AG10803 (cell line): ENCODE data around the gene GPS1.

Experiments used
- DNase-seq: peaks from one replicate; pipeline ENCODE4 v3.0.0; 2010; ENCODE audit warnings: low read depth
- H3K4me3 ChIP-seq: 2 replicates; pipeline ENCODE4 v1.5.1; 2011; ENCODE audit warnings: mild to moderate bottlenecking, low read length, control low read depth
- TF ChIP-seq, protein P1 (sequence below): conservative IDR thresholded peaks from 2 replicates; pipeline ENCODE4 v1.5.1; 2011; ENCODE audit warnings: mild to moderate bottlenecking, low read length, control low read depth, inconsistent platforms

The GPS1 gene

DNA sequence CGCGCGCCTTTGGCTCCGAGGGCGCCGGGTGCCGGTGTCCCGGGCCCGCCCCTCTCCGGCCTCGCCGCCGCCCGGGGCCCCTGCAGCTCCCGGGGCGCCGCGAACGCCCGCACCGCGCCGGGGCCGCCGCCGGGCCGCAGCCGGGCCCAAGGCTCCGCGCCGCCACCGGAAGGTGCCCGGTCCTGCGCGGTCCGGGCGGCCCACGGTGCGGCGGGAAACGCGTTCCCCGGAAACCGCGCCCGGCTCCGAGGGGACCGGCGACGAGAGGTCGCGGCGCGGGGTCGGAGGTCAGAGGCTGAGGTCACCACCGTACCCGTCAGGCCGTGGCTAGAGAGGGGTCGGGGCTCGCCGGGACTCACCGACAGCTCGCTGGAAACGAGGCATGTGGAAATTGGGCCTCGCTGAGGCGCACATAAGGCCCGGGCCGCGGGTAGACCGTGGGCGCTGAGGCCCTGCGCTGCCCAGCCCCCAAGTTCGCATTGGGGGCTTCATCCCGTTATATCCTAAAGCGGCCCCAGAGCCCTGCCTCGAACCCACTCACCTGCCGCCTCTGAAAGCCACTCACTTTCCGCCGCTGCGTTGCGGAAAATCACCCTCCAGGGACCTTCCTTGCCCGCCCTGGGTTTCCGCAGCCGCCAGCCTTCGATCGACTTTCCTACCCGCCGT, 14.1 kb downstream of the GPS1 start, which contains the start of gene DUS1L:
TSS of gene DUS1L (minus strand) at position 167 of the 666 bp plus-strand sequence. CDS start 745 bp downstream, outside the sequence.
- TF ChIP-seq, protein P1, sequence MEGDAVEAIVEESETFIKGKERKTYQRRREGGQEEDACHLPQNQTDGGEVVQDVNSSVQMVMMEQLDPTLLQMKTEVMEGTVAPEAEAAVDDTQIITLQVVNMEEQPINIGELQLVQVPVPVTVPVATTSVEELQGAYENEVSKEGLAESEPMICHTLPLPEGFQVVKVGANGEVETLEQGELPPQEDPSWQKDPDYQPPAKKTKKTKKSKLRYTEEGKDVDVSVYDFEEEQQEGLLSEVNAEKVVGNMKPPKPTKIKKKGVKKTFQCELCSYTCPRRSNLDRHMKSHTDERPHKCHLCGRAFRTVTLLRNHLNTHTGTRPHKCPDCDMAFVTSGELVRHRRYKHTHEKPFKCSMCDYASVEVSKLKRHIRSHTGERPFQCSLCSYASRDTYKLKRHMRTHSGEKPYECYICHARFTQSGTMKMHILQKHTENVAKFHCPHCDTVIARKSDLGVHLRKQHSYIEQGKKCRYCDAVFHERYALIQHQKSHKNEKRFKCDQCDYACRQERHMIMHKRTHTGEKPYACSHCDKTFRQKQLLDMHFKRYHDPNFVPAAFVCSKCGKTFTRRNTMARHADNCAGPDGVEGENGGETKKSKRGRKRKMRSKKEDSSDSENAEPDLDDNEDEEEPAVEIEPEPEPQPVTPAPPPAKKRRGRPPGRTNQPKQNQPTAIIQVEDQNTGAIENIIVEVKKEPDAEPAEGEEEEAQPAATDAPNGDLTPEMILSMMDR = no peak
- H3K4me3 ChIP-seq = peak within 1 kb of the TSS; percentile 81
- DNase-seq = peak; percentile 58

DNA sequence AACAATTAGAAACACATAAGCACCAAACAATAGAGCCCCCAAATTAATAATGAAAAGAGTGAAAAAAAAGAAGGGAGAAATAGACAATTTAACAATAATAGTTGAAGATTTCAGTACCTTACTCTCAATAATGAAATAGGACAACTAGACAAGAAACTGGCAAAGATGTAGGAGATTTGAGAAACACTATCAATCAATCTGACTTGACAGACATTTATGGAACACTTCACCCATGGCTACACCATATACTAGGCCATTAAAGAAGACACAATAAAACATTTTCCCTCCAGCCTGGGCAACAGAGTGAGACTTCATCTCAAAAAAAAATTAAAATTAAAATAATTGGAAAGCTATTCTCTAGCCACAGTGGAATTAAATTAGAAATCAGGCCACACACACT, 18.9 kb downstream of the GPS1 start:
- DNase-seq = no peak
- TF ChIP-seq, protein P1 = no peak
- H3K4me3 ChIP-seq = no peak overlapping the region

DNA sequence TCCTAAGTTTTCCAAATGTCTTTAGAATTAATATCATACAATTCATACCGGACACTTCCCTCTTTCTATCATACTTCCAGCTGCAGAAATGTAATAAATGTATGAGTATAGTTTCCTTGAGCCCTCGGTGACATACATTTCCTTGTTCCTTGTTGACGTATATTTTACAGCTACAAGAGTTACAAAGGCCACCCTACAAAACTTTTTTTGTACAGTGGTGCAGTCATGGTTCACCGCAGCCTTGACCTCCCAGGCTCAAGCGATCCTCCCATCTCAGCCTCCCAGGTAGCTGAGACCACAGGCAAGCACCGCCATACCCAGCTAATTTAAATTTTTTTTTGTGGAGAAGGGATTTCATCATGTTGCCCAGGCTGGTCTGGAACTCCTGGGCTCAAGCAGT, 21.1 kb downstream of the GPS1 start:
- H3K4me3 ChIP-seq = no peak overlapping the region
- TF ChIP-seq, protein P1 = no peak
- no peak for DNase-seq

DNA sequence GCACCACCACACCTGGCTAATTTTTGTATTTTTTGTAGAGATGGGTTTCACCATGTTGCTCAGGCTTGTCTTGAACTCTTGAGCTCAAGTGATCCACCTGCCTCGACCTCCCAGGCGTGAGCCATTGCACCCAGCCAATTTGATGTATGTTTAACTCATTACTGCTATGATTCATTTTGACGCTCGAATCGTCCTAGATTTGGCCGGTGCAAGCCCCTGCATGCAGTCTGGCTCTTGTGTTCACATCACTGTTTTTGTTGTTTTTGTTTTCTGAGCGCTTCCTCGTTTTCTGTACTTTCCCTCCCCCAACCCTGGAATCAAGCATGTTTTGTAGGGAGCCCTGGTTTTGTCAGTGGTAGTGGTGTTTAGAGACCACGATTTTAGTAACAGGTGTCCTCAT, 21.7 kb downstream of the GPS1 start:
- TF ChIP-seq, protein P1 = no peak
- H3K4me3 ChIP-seq = no peak overlapping the region
- no peak for DNase-seq

DNA sequence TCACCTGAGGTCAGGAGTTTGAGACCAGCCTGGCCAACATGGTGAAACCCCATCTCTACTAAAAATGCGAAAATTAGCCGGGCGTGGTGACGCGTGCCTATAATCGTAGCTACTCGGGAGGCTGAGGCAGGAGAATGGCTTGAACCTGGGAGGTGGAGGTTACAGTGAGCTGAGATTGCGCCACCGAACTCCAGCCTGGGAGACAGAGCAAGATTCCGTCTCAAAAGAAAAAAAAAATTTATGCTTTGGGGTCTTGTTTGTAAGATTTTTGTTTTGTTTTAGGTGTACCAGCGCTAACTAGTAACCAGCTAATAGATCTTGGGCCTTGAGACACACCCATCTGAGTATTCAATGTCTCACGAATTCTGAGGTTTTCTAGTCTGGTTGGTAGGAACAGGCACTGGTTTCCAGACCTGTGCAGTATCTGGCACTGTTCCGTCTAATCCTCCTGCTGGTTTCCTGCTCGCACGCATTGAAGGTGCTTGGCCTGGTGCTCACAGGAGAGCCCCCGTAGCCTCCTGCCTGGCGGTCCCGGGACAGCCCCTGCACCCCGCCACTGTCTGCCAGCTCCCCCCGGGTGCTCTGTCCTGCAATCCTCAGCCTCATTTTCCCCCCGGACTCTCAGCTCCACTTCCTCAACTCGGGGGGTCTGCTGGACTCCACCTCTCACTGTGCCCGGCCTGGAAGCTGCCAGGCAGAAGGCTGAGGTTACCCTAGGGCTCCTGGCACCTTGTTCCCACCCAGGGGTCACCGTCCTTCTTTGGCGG, 24.5 kb downstream of the GPS1 start:
- TF ChIP-seq, protein P1 = no peak
- H3K4me3 ChIP-seq = no peak overlapping the region
- no peak for DNase-seq

DNA sequence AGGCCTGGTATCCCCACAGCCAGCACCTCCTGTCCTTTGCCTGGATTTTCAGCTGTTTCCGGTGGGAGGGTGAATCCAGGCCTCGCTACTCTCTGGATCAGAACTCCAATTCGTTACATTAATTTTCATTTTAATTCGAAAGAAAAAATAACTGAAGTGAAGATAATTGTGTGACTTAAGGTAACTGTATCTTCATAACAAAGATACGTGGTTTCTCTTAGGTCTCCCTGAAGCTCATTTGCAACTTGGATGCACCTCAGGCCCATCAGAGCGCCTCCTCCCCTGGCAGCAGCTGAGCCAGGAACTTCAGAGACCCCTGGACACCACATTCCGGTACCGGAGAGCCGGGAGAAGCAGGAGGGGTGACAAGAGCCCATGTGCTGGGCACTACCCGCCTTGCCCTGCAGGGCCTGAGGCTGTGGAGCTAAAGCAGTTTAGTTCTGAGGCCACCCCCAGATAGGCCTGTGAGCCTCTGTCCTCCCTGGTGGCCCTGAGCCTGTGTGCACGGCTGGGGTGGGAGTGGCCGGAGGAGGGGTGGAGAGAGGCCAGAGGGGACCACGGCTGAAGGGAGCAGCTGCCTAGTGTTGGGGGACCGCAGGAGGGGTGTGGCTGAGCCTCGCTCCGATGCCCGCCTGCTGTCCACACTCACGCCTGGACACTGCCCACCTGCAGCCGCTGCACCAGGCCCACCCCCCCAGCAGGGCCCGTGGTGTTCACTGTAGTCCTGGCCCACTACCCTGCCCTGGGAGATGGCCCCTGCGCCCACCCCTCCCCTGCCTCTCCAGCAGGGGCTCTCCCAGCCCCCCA, 25.3 kb downstream of the GPS1 start:
- no peak overlapping the region for H3K4me3 ChIP-seq
- TF ChIP-seq, protein P1 = no peak
- no peak for DNase-seq
